CD14-positive monocyte (primary cell): ENCODE results near the gene CBX6. TPM values are rescaled to one million over a fixed set of nuclear protein-coding genes. Genes with fewer than 3 reads are reported as not detected.

ENCODE experiments used
- DNase-seq, 3 donors: peaks; one replicate each; pipeline ENCODE4 v3.0.0-alpha.2; 2011 to 2022
- H2AFZ ChIP-seq: 2 replicates; pipeline ENCODE4 v1.6.0; 2012; ENCODE audit warnings: mild to moderate bottlenecking, low read depth, low read length, inconsistent platforms; ENCODE audit not compliant: insufficient read depth, poor library complexity, severe bottlenecking
- H3K27ac ChIP-seq, 2 donors: 1 replicate in 1 of 2; 2 replicates in 1 of 2; pipeline ENCODE4 v1.5.1; 2012 to 2013; ENCODE audit warnings: low read length in 2 of 2, control low read depth in 1 of 2, inconsistent platforms in 1 of 2, low read depth in 1 of 2, mild to moderate bottlenecking in 1 of 2
- H3K27me3 ChIP-seq, 2 donors: one replicate each; pipeline versions ENCODE4 v1.6.0 to v1.6.1; 2011 to 2013; ENCODE audit warnings: low read length in 2 of 2; ENCODE audit not compliant: control insufficient read depth in 2 of 2, insufficient read depth in 2 of 2
- H3K36me3 ChIP-seq, 2 donors: replicated peaks in 1 of 2; 1 replicate in 1 of 2; 2 replicates in 1 of 2; pipeline versions ENCODE4 v1.5.1 to v1.6.1; 2012 to 2013; ENCODE audit warnings: low read length in 2 of 2, control low read depth in 1 of 2, inconsistent platforms in 1 of 2, mild to moderate bottlenecking in 1 of 2; ENCODE audit not compliant: insufficient read depth in 2 of 2, control insufficient read depth in 1 of 2
- H3K4me1 ChIP-seq, 2 donors: 1 replicate in 1 of 2; 2 replicates in 1 of 2; pipeline versions ENCODE4 v1.5.1 to v1.6.1; 2012 to 2013; ENCODE audit warnings: low read length in 2 of 2, control low read depth in 1 of 2, inconsistent platforms in 1 of 2, mild to moderate bottlenecking in 1 of 2, moderate library complexity in 1 of 2; ENCODE audit not compliant: insufficient read depth in 2 of 2, control insufficient read depth in 1 of 2
- H3K4me2 ChIP-seq: replicated peaks from 2 replicates; pipeline ENCODE3; 2012; ENCODE audit warnings: low read length, moderate library complexity, mild to moderate bottlenecking; ENCODE audit not compliant: poor library complexity, severe bottlenecking; ENCODE audit errors: extremely low read depth
- H3K4me3 ChIP-seq, 3 experiments: fragments of 200-600 bp in 1 of 3; sonication (generic) in 1 of 3; replicated peaks in 1 of 3; 1 replicate in 2 of 3; 2 replicates in 1 of 3; pipeline ENCODE4 v1.5.1; 2011 to 2013; ENCODE audit warnings: low read length in 3 of 3, mild to moderate bottlenecking in 3 of 3, control low read depth in 2 of 3, low read depth in 2 of 3, inconsistent platforms in 1 of 3, moderate library complexity in 1 of 3
- H3K79me2 ChIP-seq: 2 replicates; pipeline ENCODE4 v1.6.0; 2012; ENCODE audit warnings: mild to moderate bottlenecking, control low read depth, inconsistent platforms, low read length, moderate library complexity; ENCODE audit not compliant: insufficient read depth
- H3K9ac ChIP-seq: 2 replicates; pipeline ENCODE4 v1.6.0; 2017; ENCODE audit warnings: low read length, mild to moderate bottlenecking; ENCODE audit not compliant: insufficient read depth, poor library complexity, severe bottlenecking
- H3K9me3 ChIP-seq, 2 donors: replicated peaks in 1 of 2; 1 replicate in 1 of 2; 2 replicates in 1 of 2; pipeline versions ENCODE4 v1.5.1 to v1.6.1; 2012 to 2013; ENCODE audit warnings: low read length in 2 of 2, control low read depth in 1 of 2; ENCODE audit not compliant: control insufficient read depth in 1 of 2, insufficient read depth in 1 of 2
- H4K20me1 ChIP-seq: 2 replicates; pipeline ENCODE4 v1.6.0; 2012; ENCODE audit warnings: mild to moderate bottlenecking, low read length, control low read depth, moderate library complexity; ENCODE audit not compliant: insufficient read depth
- H3K27ac Mint-ChIP-seq, 7 donors: one replicate each; pipeline ENCODE4 v1.8.0; 2020; ENCODE audit warnings: mild to moderate bottlenecking in 7 of 7, mixed read lengths in 7 of 7, moderate library complexity in 6 of 7, inconsistent platforms in 2 of 7
- H3K27me3 Mint-ChIP-seq, 3 donors: one replicate each; pipeline ENCODE4 v1.8.0; 2021 to 2022; ENCODE audit warnings: low read depth in 3 of 3, mild to moderate bottlenecking in 3 of 3, mixed read lengths in 3 of 3, moderate library complexity in 3 of 3, inconsistent platforms in 1 of 3
- H3K36me3 Mint-ChIP-seq, 2 donors: one replicate each; pipeline ENCODE4 v1.8.0; 2020; ENCODE audit warnings: mixed read lengths in 2 of 2, inconsistent platforms in 1 of 2, mild to moderate bottlenecking in 1 of 2
- H3K4me1 Mint-ChIP-seq: one replicate; pipeline ENCODE4 v1.8.0; 2020; ENCODE audit warnings: mild to moderate bottlenecking, mixed read lengths
- H3K4me3 Mint-ChIP-seq, 2 donors: one replicate each; pipeline ENCODE4 v1.8.0; 2020; ENCODE audit warnings: mild to moderate bottlenecking in 2 of 2, mixed read lengths in 2 of 2, moderate library complexity in 1 of 2
- H3K9me3 Mint-ChIP-seq, 7 donors: one replicate each; pipeline ENCODE4 v1.8.0; 2020 to 2022; ENCODE audit warnings: mixed read lengths in 7 of 7, mild to moderate bottlenecking in 6 of 7, moderate library complexity in 6 of 7, inconsistent platforms in 2 of 7
- WGBS: methylation state at CpG from one replicate; pipeline ENCODE4 v1.1.5; 2013; ENCODE audit warnings: missing lambda C conversion rate; ENCODE audit not compliant: insufficient coverage; 5-methylcytosine and 5-hydroxymethylcytosine counted together
- intact Hi-C, 2 donors: fragments of 100-400 bp; cut with micrococcal nuclease; formaldehyde crosslinking; loops; one replicate each; pipeline versions ENCODE4 v1.15.0 to v1.15.1; 2023
- polyA plus RNA-seq, 3 donors: library from polyadenylated mRNA; depleted of rRNA in 1 of 3; unstranded in 2 of 3; stranded (reverse) in 1 of 3; fragments of 300-500 nt in 2 of 3; fragments of >200 nt in 1 of 3; fragmentation: Illumina TruSeq in 2 of 3; gene quantifications; 1 replicate in 2 of 3; 2 replicates in 1 of 3; pipeline ENCODE4 v1.2.3, GENCODE V29; 2012 to 2021
- TF ChIP-seq, protein P1 (sequence below): fragments of 200-600 bp; IDR thresholded peaks from one replicate; pipeline ENCODE4 v1.8.0; 2022; ENCODE audit warnings: antibody characterized with exemption, mild to moderate bottlenecking

The CBX6 gene
- polyA plus RNA-seq, 3 donors: 2.1 to 26.7 (median 5.0) TPM

DNA sequence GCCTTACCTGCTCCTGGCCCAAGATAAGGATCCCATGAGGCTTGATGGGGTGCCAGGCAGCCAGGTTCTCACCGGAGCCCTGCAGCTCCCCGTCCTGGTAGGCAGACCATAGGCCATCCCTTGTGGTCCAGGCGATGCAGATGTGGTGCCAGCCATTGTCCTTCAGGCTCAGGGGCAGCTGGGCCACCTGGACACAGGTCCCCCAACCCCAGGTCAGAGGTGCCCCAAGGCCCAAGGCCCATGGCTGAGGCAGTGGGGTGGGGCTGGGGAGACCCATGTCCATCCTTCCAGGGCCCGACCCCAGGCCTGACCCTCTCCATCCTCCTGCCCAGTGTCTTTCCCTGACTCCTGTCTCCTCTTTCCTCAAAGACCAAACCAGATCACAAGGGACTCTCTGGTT lies 48.9 kb downstream of the CBX6 start:
- no peaks in the 10 kb centered on the region for H4K20me1 ChIP-seq
- no peaks in the 10 kb centered on the region for H3K4me1 Mint-ChIP-seq
- intact Hi-C loops: loop anchor here in 1 of 2 donors (10.0 kb wide), 1 partner anchor 1092 kb away; no protein-coding TSS in a partner anchor

DNA sequence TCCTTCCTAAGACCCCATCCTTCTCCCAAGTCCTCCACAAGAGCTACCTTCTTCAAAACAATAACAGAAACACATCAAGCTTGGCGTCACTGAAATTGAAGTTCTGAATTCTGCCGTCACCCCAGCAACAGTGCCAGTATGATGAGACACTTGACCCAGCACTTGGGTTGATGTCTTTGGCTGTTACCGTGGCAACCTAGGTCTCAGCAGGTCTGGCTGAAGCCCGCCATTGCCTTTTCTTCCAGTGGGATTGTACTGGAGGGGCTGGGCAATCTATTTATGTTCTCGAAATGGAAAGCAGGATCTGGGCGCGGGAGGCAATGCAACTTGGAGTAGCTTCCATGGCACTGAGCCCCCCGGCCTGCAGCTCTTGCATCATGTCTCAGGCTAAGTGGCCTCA lies 52.0 kb downstream of the CBX6 start:
- H3K4me3 Mint-ChIP-seq: no peak overlapping the region
- no peak overlapping the region for H3K4me2 ChIP-seq
- H3K9me3 Mint-ChIP-seq: peaks cover 0 to 1% (median 0%) of the 10 kb centered on the region in 7 donors
- H3K36me3 Mint-ChIP-seq: no peaks in the 10 kb centered on the region
- DNase-seq: no peak
- H3K79me2 ChIP-seq: no peaks in the 10 kb centered on the region
- no peaks in the 10 kb centered on the region for H3K27me3 ChIP-seq
- H3K36me3 ChIP-seq: no peaks in the 10 kb centered on the region
- no peak overlapping the region for H3K27ac Mint-ChIP-seq
- TF ChIP-seq, protein P1, sequence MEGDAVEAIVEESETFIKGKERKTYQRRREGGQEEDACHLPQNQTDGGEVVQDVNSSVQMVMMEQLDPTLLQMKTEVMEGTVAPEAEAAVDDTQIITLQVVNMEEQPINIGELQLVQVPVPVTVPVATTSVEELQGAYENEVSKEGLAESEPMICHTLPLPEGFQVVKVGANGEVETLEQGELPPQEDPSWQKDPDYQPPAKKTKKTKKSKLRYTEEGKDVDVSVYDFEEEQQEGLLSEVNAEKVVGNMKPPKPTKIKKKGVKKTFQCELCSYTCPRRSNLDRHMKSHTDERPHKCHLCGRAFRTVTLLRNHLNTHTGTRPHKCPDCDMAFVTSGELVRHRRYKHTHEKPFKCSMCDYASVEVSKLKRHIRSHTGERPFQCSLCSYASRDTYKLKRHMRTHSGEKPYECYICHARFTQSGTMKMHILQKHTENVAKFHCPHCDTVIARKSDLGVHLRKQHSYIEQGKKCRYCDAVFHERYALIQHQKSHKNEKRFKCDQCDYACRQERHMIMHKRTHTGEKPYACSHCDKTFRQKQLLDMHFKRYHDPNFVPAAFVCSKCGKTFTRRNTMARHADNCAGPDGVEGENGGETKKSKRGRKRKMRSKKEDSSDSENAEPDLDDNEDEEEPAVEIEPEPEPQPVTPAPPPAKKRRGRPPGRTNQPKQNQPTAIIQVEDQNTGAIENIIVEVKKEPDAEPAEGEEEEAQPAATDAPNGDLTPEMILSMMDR: no peak
- no peak overlapping the region for H3K27ac ChIP-seq
- intact Hi-C loops: loop anchor here in 1 of 2 donors (10.0 kb wide), 1 partner anchor 1095 kb away; no protein-coding TSS in a partner anchor
- H3K27me3 Mint-ChIP-seq: peaks cover 4 to 17% (median 8%) of the 10 kb centered on the region in 3 donors
- no peaks in the 10 kb centered on the region for H3K4me1 ChIP-seq
- H3K9me3 ChIP-seq: no peaks in the 10 kb centered on the region
- H2AFZ ChIP-seq: no peak overlapping the region
- no peaks in the 10 kb centered on the region for H4K20me1 ChIP-seq
- H3K4me1 Mint-ChIP-seq: no peaks in the 10 kb centered on the region
- no peak overlapping the region for H3K9ac ChIP-seq
- WGBS: 91% methylated on average over 7 of the region's 8 CpGs
- no peak overlapping the region for H3K4me3 ChIP-seq

More for the DNA sequence above, 48.9 kb downstream of the CBX6 start:
- Histone ChIP-seq H2AFZ (no peak overlapping the region), H3K4me2 (no peak overlapping the region), H3K9ac (no peak overlapping the region), H3K79me2 (no peaks in the 10 kb centered on the region), H3K36me3 (no peaks in the 10 kb centered on the region), H3K4me3 (no peak overlapping the region), H3K27me3 (no peaks in the 10 kb centered on the region), H3K4me1 (no peaks in the 10 kb centered on the region), H3K27ac (no peak overlapping the region), H3K9me3 (no peaks in the 10 kb centered on the region)
- TF ChIP-seq, protein P1: no peak
- Mint-ChIP-seq H3K27me3 (peaks cover 0 to 11% (median 0%) of the 10 kb centered on the region in 3 donors), H3K4me3 (no peak overlapping the region), H3K27ac (no peak overlapping the region), H3K36me3 (no peaks in the 10 kb centered on the region), H3K9me3 (peaks cover 0 to 1% (median 0%) of the 10 kb centered on the region in 7 donors)
- DNase-seq: no peak
- 100% methylated on average over 3 of the region's 4 CpGs for WGBS
